Esophagus squamous epithelium (tissue), 4 donors: ENCODE results near the gene RERE.

Experiments
- POLR2A ChIP-seq, 4 donors: fragments of 450-650 bp; IDR thresholded peaks; one replicate each; pipeline ENCODE4 v1.6.1; 2017; ENCODE audit warnings: antibody characterized with exemption in 4 of 4, mild to moderate bottlenecking in 4 of 4, moderate library complexity in 3 of 4
- TF ChIP-seq, protein P1 (sequence below), 6 experiments: fragments of 450-650 bp in 4 of 6; fragments of 200-600 bp in 2 of 6; sonication (generic) in 2 of 6; IDR thresholded peaks; one replicate each; pipeline ENCODE4 v1.5.1; 2016 to 2019; ENCODE audit warnings: antibody characterized with exemption in 6 of 6, mild to moderate bottlenecking in 4 of 6, moderate library complexity in 4 of 6

DNA sequence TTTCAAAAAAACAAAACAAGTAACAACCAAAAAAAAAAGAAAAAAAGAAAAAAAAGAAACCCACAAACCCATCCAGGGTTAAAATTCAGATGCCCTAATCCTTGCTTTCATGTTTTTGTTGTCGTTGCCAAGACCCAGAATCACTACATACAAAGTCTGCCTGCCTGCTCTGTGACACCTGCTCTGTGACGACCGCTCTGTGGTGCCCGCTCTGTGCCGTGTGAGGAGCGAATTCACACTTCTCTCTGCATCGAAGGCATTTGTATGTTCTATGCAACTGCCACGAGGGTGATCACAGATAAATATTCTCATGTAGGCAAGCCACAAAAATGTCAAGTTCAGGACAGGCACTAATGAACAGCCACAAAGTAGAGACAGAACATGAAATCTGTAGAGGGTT lies 321.0 kb downstream of the RERE start:
- no peak for TF ChIP-seq POLR2A (IDR thresholded peaks at IDR 0.05)
- TF ChIP-seq, protein P1, sequence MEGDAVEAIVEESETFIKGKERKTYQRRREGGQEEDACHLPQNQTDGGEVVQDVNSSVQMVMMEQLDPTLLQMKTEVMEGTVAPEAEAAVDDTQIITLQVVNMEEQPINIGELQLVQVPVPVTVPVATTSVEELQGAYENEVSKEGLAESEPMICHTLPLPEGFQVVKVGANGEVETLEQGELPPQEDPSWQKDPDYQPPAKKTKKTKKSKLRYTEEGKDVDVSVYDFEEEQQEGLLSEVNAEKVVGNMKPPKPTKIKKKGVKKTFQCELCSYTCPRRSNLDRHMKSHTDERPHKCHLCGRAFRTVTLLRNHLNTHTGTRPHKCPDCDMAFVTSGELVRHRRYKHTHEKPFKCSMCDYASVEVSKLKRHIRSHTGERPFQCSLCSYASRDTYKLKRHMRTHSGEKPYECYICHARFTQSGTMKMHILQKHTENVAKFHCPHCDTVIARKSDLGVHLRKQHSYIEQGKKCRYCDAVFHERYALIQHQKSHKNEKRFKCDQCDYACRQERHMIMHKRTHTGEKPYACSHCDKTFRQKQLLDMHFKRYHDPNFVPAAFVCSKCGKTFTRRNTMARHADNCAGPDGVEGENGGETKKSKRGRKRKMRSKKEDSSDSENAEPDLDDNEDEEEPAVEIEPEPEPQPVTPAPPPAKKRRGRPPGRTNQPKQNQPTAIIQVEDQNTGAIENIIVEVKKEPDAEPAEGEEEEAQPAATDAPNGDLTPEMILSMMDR (IDR thresholded peaks at IDR 0.05) = no peak
